ENCODE results near the gene ARMH4. TPM values are rescaled to one million over a fixed set of nuclear protein-coding genes. Genes with fewer than 3 reads are reported as not detected.

The ARMH4 gene
- total RNA-seq, 1 donor from 2014 or later, result 57.1 TPM

GRCh38 chr14:58055497-58056010, 96.5 kb downstream of the ARMH4 start:
- peaks cover 6% of the 10 kb centered on the region for H3K27me3 Mint-ChIP-seq (ENCODE audit: unreplicated experiment)
- H3K27ac Mint-ChIP-seq (ENCODE audit: unreplicated experiment), result no peak overlapping the region
- DNase-seq, result no peak
- TF ChIP-seq CTCF (IDR thresholded peaks at IDR 0.05; ENCODE audit: partially characterized antibody, unreplicated experiment), result no peak
- H3K4me1 Mint-ChIP-seq (ENCODE audit: low read depth, unreplicated experiment), result peaks cover 12% of the 10 kb centered on the region
- H3K36me3 Mint-ChIP-seq (ENCODE audit: unreplicated experiment), result peaks cover 16% of the 10 kb centered on the region
- H3K9me3 Mint-ChIP-seq (ENCODE audit: unreplicated experiment), result peaks cover 4% of the 10 kb centered on the region
- H3K4me3 Mint-ChIP-seq (ENCODE audit: unreplicated experiment), result no peak overlapping the region

GRCh38 chr14:58054100-58054499, 97.9 kb downstream of the ARMH4 start:
- peaks cover 6% of the 10 kb centered on the region for H3K4me1 Mint-ChIP-seq (ENCODE audit: low read depth, unreplicated experiment)
- H3K4me3 Mint-ChIP-seq (ENCODE audit: unreplicated experiment), result no peak overlapping the region
- H3K36me3 Mint-ChIP-seq (ENCODE audit: unreplicated experiment), result peaks cover 16% of the 10 kb centered on the region
- no peak overlapping the region for H3K27ac Mint-ChIP-seq (ENCODE audit: unreplicated experiment)
- no peak for DNase-seq
- no peak for TF ChIP-seq CTCF (IDR thresholded peaks at IDR 0.05; ENCODE audit: partially characterized antibody, unreplicated experiment)
- peaks cover 4% of the 10 kb centered on the region for H3K9me3 Mint-ChIP-seq (ENCODE audit: unreplicated experiment)
- H3K27me3 Mint-ChIP-seq (ENCODE audit: unreplicated experiment), result peaks cover 6% of the 10 kb centered on the region

GRCh38 chr14:58048219-58048618, 103.8 kb downstream of the ARMH4 start:
- Mint-ChIP-seq H3K9me3 (ENCODE audit: unreplicated experiment) (peaks cover 4% of the 10 kb centered on the region), H3K27me3 (ENCODE audit: unreplicated experiment) (peaks cover 3% of the 10 kb centered on the region), H3K27ac (ENCODE audit: unreplicated experiment) (no peak overlapping the region), H3K4me3 (ENCODE audit: unreplicated experiment) (no peak overlapping the region), H3K4me1 (ENCODE audit: low read depth, unreplicated experiment) (no peaks in the 10 kb centered on the region), H3K36me3 (ENCODE audit: unreplicated experiment) (peaks cover 15% of the 10 kb centered on the region)
- no peak for TF ChIP-seq CTCF (IDR thresholded peaks at IDR 0.05; ENCODE audit: partially characterized antibody, unreplicated experiment)
- no peak for DNase-seq

- Mint-ChIP-seq H3K27ac (ENCODE audit: unreplicated experiment) (no peak overlapping the region), H3K36me3 (ENCODE audit: unreplicated experiment) (no peaks in the 10 kb centered on the region), H3K9me3 (ENCODE audit: unreplicated experiment) (no peaks in the 10 kb centered on the region), H3K4me3 (ENCODE audit: unreplicated experiment) (no peak overlapping the region), H3K4me1 (ENCODE audit: low read depth, unreplicated experiment) (no peaks in the 10 kb centered on the region), H3K27me3 (ENCODE audit: unreplicated experiment) (peaks cover 5% of the 10 kb centered on the region)
- TF ChIP-seq CTCF (IDR thresholded peaks at IDR 0.05; ENCODE audit: partially characterized antibody, unreplicated experiment), result no peak
- DNase-seq, result no peak
Measured at GRCh38 chr14:58027904-58028303, 124.1 kb downstream of the ARMH4 start.

- peaks cover 5% of the 10 kb centered on the region for H3K27me3 Mint-ChIP-seq (ENCODE audit: unreplicated experiment)
- H3K4me1 Mint-ChIP-seq (ENCODE audit: low read depth, unreplicated experiment), result no peaks in the 10 kb centered on the region
- H3K36me3 Mint-ChIP-seq (ENCODE audit: unreplicated experiment), result no peaks in the 10 kb centered on the region
- no peak for DNase-seq
- H3K9me3 Mint-ChIP-seq (ENCODE audit: unreplicated experiment), result no peaks in the 10 kb centered on the region
- no peak for TF ChIP-seq CTCF (IDR thresholded peaks at IDR 0.05; ENCODE audit: partially characterized antibody, unreplicated experiment)
- no peak overlapping the region for H3K27ac Mint-ChIP-seq (ENCODE audit: unreplicated experiment)
- no peak overlapping the region for H3K4me3 Mint-ChIP-seq (ENCODE audit: unreplicated experiment)
Measured at GRCh38 chr14:58026967-58027366, 125.0 kb downstream of the ARMH4 start.

All from glutamatergic neuron (in vitro differentiated cells).